ENCODE results near the gene TATDN3. TPM values are rescaled to one million over a fixed set of nuclear protein-coding genes. Genes with fewer than 3 reads are reported as not detected.

Gene TATDN3
- 10 to 100 TPM; 17.0 to 21.4 TPM for total RNA-seq
- 10 to 100 TPM; 15.6 to 20.8 (median 18.0) TPM for polyA plus RNA-seq
- 8.4 to 19.5 (median 14.4) reads per million in 6 experiments for total RNA-seq

- peak; percentile 81 to 99 (median 93) for DNase-seq
- Mint-ChIP-seq H3K4me3 (peak within 1 kb of the TSS; percentile 88 to 99 (median 96)), H3K27ac (peak within 1 kb of the TSS; percentile 81 to 98 (median 95)), H3K4me1 (peaks cover 22 to 59% (median 34%) of the 10 kb centered on the region in 4 donors), H3K9me3 (no peaks in the 10 kb centered on the region), H3K36me3 (peaks cover 0 to 11% (median 3%) of the 10 kb centered on the region in 3 donors), H3K27me3 (peaks cover 0 to 1% (median 0%) of the 10 kb centered on the region in 5 donors)
- POLR2A ChIA-PET = interaction anchor here (0.6 to 2.1 kb wide), 10 partner anchors 15 to 1056 kb away, joined by 3 to 11 read pairs (median 4); partner anchors contain the start of genes ANGEL2, FLVCR1 and RPS6KC1
- peak; percentile 87 for ATAC-seq
Observed at GRCh38 chr1:212791676-212792395, at the start of gene TATDN3, which contains the start of gene NSL1. TSS of gene TATDN3 (plus strand) at chr1:212791894. CDS start at chr1:212791922, 28 bp downstream. TSS of gene NSL1 (minus strand) at chr1:212791777. CDS start at chr1:212791763, 14 bp downstream.

DNA sequence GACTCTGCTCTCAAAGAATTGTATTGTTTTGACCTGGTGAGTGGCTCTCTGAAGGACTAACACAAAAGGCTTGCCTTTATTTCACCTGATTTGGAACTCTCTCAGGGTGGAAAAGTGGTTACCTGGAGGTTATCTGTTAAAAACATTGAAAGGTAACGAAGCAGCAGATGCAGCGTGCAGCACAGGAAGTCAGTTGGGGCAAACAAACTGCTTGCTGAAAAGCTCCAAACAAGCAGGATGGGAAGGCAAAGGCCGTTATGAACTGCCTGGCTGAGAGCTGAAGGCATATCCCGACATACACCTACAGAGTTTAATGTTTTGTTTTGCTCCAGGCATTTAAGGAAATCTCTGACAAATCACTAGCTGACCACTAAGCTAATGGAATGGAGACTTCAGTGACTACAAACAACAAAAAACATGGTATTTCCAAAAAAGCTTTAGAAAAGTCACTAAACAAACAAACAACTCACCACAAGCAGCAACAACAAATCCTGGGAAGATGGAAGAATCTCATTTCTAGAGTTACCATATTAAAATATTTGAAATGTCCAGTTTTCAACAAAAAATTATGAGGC, 47.7 kb upstream of the TATDN3 start:
- POLR2A ChIA-PET = interaction anchor here (0.5 kb wide), 1 partner anchor 8 kb away, joined by 3 read pairs; no protein-coding TSS in a partner anchor
- peak overlapping the region; percentile 18 to 95 (median 76) for H3K27ac Mint-ChIP-seq
- H3K36me3 Mint-ChIP-seq = peaks cover 0 to 11% (median 7%) of the 10 kb centered on the region in 3 donors
- no peaks in the 10 kb centered on the region for H3K27me3 Mint-ChIP-seq
- peaks cover 0 to 5% (median 0%) of the 10 kb centered on the region in 9 donors for H3K9me3 Mint-ChIP-seq
- H3K4me1 Mint-ChIP-seq = peaks cover 20 to 30% (median 28%) of the 10 kb centered on the region in 4 donors
- ATAC-seq = peak; percentile 59 to 71
- peak in 3 of 10 donors; percentile 17 to 34 (median 22) for DNase-seq
- H3K4me3 Mint-ChIP-seq = peak overlapping the region; percentile 13 to 73 (median 47)

- POLR2A ChIA-PET = interaction anchor here (0.5 kb wide), 1 partner anchor 12 kb away, joined by 3 read pairs; no protein-coding TSS in a partner anchor
- Mint-ChIP-seq H3K4me3 (no peak overlapping the region), H3K36me3 (peaks cover 0 to 11% (median 5%) of the 10 kb centered on the region in 3 donors), H3K4me1 (peaks cover 25 to 38% (median 36%) of the 10 kb centered on the region in 4 donors), H3K9me3 (peaks cover 0 to 5% (median 0%) of the 10 kb centered on the region in 9 donors), H3K27me3 (no peaks in the 10 kb centered on the region), H3K27ac (peak overlapping the region in 6 of 10 donors; percentile 0 to 83 (median 50))
- DNase-seq (no peak), ATAC-seq (no peak)
Observed at GRCh38 chr1:212745303-212745702, 46.4 kb upstream of the TATDN3 start.

GRCh38 chr1:212746546-212746945, 45.1 kb upstream of the TATDN3 start:
- POLR2A ChIA-PET = no interaction called here
- H3K4me3 Mint-ChIP-seq = no peak overlapping the region
- H3K27me3 Mint-ChIP-seq = no peaks in the 10 kb centered on the region
- H3K9me3 Mint-ChIP-seq = peaks cover 0 to 5% (median 0%) of the 10 kb centered on the region in 9 donors
- peaks cover 26 to 43% (median 41%) of the 10 kb centered on the region in 4 donors for H3K4me1 Mint-ChIP-seq
- ATAC-seq (no peak), DNase-seq (no peak)
- peaks cover 0 to 5% (median under 1%) of the 10 kb centered on the region in 3 donors for H3K36me3 Mint-ChIP-seq
- H3K27ac Mint-ChIP-seq = peak overlapping the region in 1 of 10 donors; percentile 75

GRCh38 chr1:212749821-212750535, 41.7 kb upstream of the TATDN3 start:
- POLR2A ChIA-PET = interaction anchor here (0.7 kb wide), 1 partner anchor 867 kb away, joined by 5 read pairs; no protein-coding TSS in a partner anchor
- peak in 4 of 10 donors; percentile 13 to 24 (median 19) for DNase-seq
- H3K4me1 Mint-ChIP-seq = peaks cover 30 to 57% (median 54%) of the 10 kb centered on the region in 4 donors

GRCh38 chr1:212752252-212752933, 39.3 kb upstream of the TATDN3 start:
- Mint-ChIP-seq H3K4me3 (peak overlapping the region in 8 of 10 donors; percentile 10 to 77 (median 60)), H3K27me3 (no peaks in the 10 kb centered on the region), H3K9me3 (no peaks in the 10 kb centered on the region), H3K36me3 (peaks cover 0 to 5% (median 0%) of the 10 kb centered on the region in 3 donors), H3K4me1 (peaks cover 35 to 59% (median 53%) of the 10 kb centered on the region in 4 donors), H3K27ac (peak overlapping the region; percentile 54 to 88 (median 80))
- no peak for ATAC-seq
- no peak for DNase-seq
- POLR2A ChIA-PET = interaction anchor here (0.6 kb wide), 2 partner anchors 34 to 274 kb away, joined by 3 to 4 read pairs; no protein-coding TSS in a partner anchor

More at GRCh38 chr1:212749821-212750535, 41.7 kb upstream of the TATDN3 start:
- Mint-ChIP-seq H3K27me3 (no peaks in the 10 kb centered on the region), H3K36me3 (no peaks in the 10 kb centered on the region), H3K9me3 (no peaks in the 10 kb centered on the region), H3K27ac (peak overlapping the region; percentile 64 to 92 (median 82)), H3K4me3 (peak overlapping the region; percentile 0 to 60 (median 28))
- ATAC-seq = peak; percentile 33 to 41

DNA sequence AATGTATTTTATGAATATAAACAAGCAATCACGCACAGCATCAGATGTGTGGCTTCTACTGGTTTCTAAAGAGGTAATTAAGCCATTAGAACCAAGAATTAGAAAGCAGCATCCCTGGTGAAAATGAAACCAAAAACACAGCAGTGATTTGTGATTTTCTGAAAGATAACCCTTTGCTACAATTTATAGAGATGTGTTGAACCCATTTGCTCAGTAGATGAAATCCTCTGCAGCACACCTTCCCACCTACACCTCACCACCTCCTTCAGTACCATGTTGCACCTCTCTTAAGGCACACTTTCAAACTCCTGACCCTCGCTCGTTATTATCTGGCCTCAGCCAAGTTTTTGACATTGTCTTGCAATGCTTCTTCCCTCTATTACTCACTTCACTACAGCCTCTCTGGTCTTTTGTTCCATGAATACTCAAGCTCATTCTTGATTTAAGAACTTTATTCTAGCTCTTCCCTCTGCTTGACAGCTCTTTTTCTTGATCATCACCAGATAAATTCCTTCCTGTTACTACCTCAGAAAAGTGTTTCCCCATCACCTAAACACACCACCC, 38.7 kb upstream of the TATDN3 start:
- Mint-ChIP-seq H3K27ac (peak overlapping the region; percentile 54 to 88 (median 80)), H3K9me3 (no peaks in the 10 kb centered on the region), H3K36me3 (peaks cover 0 to 5% (median 0%) of the 10 kb centered on the region in 3 donors), H3K4me3 (peak overlapping the region; percentile 10 to 77 (median 48)), H3K27me3 (no peaks in the 10 kb centered on the region), H3K4me1 (peaks cover 35 to 62% (median 54%) of the 10 kb centered on the region in 4 donors)
- DNase-seq (peak in 1 of 10 donors; percentile 1), ATAC-seq (peak in 1 of 2 donors; percentile 34)
- POLR2A ChIA-PET = interaction anchor here (0.6 kb wide), 1 partner anchor 275 kb away, joined by 3 read pairs; no protein-coding TSS in a partner anchor

GRCh38 chr1:212753749-212754148, 37.9 kb upstream of the TATDN3 start:
- POLR2A ChIA-PET = no interaction called here
- no peak for DNase-seq
- H3K36me3 Mint-ChIP-seq = peaks cover 0 to 5% (median 0%) of the 10 kb centered on the region in 3 donors
- no peaks in the 10 kb centered on the region for H3K9me3 Mint-ChIP-seq
- H3K27me3 Mint-ChIP-seq = no peaks in the 10 kb centered on the region
- no peak for ATAC-seq
- H3K4me1 Mint-ChIP-seq = peaks cover 33 to 62% (median 54%) of the 10 kb centered on the region in 4 donors
- peak overlapping the region; percentile 46 to 86 (median 76) for H3K4me3 Mint-ChIP-seq
- H3K27ac Mint-ChIP-seq = peak overlapping the region; percentile 81 to 91 (median 87)

- POLR2A ChIA-PET = interaction anchor here (0.8 to 1.1 kb wide), 4 partner anchors 37 to 104 kb away, joined by 4 to 6 read pairs (median 4); partner anchors contain the start of gene FLVCR1
Observed at GRCh38 chr1:212754193-212754592, 37.5 kb upstream of the TATDN3 start.

DNA sequence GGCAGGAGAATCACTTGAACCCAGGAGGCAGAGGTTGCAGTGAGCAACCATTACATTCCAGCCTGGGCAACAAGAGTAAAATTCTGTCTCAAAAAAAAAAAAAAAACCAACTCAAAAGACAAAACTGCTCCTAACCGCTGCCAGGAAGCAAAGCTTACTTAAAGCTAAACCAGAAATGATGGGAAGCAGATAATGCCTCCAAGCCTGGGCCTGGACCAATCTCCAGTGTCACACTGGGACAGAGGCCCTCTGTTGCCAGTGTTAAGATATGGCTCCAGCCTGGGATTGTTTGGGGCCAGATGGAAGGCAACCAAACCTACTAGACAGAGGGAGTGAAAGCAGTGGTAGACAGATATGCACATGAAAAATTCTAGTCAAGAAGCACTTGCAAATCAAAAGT, 37.0 kb upstream of the TATDN3 start:
- POLR2A ChIA-PET = interaction anchor here (0.6 to 1.1 kb wide), 6 partner anchors 37 to 1086 kb away, joined by 4 to 6 read pairs (median 4); partner anchors contain the start of gene FLVCR1
- DNase-seq (peak in 2 of 10 donors; percentile 1 to 5), ATAC-seq (peak; percentile 33 to 34)
- Mint-ChIP-seq H3K4me3 (peak overlapping the region; percentile 46 to 86 (median 76)), H3K4me1 (peaks cover 35 to 59% (median 55%) of the 10 kb centered on the region in 4 donors), H3K36me3 (peaks cover 0 to 5% (median 0%) of the 10 kb centered on the region in 3 donors), H3K27ac (peak overlapping the region; percentile 81 to 91 (median 87)), H3K9me3 (no peaks in the 10 kb centered on the region), H3K27me3 (no peaks in the 10 kb centered on the region)

More at GRCh38 chr1:212754193-212754592, 37.5 kb upstream of the TATDN3 start:
- Mint-ChIP-seq H3K4me3 (peak overlapping the region; percentile 46 to 86 (median 76)), H3K27me3 (no peaks in the 10 kb centered on the region), H3K4me1 (peaks cover 35 to 62% (median 57%) of the 10 kb centered on the region in 4 donors), H3K36me3 (peaks cover 0 to 5% (median 0%) of the 10 kb centered on the region in 3 donors), H3K27ac (peak overlapping the region; percentile 81 to 91 (median 87)), H3K9me3 (no peaks in the 10 kb centered on the region)
- ATAC-seq = peak; percentile 77 to 79
- peak in 5 of 10 donors; percentile 12 to 41 (median 23) for DNase-seq
